Activated CD4-positive, alpha-beta T cell treated with anti-CD3 and anti-CD28 coated beads, Interleukin-2, amount 50 U/mL, for 4 hours (primary cell): ENCODE results near the gene LDLR.
A peak's percentile ranks its signal among the peaks of the same experiment; 100 is the strongest.
"Not testable (repeated sequence)": the region's sequence is repeated elsewhere in the genome, so short reads cannot be mapped to it uniquely, and the experiment has no call there.

Experiments
- DNase-seq, 2 experiments: peaks; one replicate each; pipeline ENCODE4 v3.0.0-alpha.2; 2020

The LDLR gene

DNA sequence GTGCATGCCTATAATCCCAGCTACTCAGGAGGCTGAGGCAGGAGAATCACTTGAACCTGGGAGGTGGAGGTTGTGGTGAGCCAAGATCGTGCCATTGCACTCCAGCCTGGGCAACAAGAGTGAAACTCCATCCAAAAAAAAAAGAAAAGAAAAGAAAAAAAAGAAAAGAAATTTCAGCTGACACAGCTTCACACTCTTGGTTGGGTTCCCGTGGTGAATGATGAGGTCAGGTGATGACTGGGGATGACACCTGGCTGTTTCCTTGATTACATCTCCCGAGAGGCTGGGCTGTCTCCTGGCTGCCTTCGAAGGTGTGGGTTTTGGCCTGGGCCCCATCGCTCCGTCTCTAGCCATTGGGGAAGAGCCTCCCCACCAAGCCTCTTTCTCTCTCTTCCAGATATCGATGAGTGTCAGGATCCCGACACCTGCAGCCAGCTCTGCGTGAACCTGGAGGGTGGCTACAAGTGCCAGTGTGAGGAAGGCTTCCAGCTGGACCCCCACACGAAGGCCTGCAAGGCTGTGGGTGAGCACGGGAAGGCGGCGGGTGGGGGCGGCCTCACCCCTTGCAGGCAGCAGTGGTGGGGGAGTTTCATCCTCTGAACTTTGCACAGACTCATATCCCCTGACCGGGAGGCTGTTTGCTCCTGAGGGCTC, 22.0 kb downstream of the LDLR start:
- DNase-seq: no peak

DNA sequence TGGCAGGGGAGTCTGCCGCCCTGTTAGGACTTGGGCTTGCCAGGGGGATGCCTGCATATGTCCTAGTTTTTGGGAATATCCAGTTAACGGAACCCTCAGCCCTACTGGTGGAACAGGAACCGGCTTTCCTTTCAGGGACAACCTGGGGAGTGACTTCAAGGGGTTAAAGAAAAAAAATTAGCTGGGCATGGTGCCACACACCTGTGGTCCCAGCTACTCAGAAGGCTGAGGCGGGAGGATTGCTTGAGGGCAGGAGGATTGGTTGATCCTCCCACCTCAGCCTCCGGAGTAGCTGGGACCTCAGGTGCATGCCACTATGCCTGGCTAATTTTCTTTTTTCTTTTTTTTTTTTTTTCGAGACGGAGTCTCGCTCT, 22.5 kb downstream of the LDLR start:
- no peak for DNase-seq

DNA sequence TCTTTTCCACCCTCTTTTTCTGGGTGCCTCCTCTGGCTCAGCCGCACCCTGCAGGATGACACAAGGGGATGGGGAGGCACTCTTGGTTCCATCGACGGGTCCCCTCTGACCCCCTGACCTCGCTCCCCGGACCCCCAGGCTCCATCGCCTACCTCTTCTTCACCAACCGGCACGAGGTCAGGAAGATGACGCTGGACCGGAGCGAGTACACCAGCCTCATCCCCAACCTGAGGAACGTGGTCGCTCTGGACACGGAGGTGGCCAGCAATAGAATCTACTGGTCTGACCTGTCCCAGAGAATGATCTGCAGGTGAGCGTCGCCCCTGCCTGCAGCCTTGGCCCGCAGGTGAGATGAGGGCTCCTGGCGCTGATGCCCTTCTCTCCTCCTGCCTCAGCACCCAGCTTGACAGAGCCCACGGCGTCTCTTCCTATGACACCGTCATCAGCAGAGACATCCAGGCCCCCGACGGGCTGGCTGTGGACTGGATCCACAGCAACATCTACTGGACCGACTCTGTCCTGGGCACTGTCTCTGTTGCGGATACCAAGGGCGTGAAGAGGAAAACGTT, 24.0 kb downstream of the LDLR start:
- no peak for DNase-seq

DNA sequence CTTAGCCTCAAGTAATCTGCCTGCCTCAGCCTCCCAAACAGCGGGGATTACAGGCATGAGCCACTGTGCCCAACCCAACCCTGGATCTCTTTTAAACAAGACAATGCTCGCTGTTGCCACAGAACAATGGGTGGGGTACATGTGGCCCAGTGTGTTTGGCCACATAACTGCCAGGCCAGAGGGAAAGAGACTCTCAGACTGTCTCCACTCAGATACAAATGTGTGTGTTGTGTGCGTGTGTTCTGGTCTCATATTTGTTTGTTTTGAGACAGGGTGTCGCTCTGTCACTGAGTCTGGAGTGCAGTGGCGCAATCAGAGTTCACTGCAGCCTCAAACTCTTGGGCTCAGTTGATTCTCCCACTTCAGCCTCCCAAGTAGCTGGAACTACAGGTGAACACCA, 25.8 kb downstream of the LDLR start:
- DNase-seq: no peak

DNA sequence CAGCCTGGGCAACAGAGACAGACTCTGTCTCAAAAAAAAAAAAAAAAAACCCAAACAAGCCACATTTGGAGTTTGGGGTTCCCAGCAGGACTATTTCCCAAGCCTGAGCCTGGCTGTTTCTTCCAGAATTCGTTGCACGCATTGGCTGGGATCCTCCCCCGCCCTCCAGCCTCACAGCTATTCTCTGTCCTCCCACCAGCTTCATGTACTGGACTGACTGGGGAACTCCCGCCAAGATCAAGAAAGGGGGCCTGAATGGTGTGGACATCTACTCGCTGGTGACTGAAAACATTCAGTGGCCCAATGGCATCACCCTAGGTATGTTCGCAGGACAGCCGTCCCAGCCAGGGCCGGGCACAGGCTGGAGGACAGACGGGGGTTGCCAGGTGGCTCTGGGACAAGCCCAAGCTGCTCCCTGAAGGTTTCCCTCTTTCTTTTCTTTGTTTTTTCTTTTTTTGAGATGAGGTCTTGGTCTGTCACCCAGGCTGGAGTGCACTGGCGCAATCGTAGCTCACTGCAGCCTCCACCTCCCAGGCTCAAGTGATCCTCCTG, 26.7 kb downstream of the LDLR start:
- DNase-seq: no peak

DNA sequence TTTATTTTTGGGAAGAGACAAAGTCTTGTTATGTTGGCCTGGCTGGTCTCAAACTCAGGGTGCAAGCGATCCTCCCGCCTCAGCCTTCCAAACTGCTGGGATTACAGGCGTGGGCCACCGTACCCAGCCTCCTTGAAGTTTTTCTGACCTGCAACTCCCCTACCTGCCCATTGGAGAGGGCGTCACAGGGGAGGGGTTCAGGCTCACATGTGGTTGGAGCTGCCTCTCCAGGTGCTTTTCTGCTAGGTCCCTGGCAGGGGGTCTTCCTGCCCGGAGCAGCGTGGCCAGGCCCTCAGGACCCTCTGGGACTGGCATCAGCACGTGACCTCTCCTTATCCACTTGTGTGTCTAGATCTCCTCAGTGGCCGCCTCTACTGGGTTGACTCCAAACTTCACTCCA, 27.2 kb downstream of the LDLR start:
- DNase-seq: no peak

DNA sequence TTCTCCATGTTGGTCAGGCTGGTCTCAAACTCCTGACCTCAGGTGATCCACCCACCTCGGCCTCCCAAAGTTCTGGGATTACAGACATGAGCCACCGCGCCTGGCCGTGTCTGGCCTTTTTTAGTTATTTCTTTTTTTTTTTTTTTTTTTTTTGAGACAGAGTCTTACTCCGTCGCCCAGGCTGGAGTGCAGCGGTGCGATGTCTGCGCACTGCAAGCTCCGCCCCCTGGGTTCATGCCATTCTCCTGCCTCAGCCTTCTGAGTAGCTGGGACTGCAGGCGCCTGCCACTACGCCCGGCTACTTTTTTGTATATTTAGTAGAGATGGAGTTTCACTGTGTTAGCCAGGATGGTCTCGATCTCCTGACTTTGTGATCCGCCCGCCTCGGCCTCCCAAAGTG, 32.7 kb downstream of the LDLR start:
- not testable (repeated sequence) for DNase-seq

DNA sequence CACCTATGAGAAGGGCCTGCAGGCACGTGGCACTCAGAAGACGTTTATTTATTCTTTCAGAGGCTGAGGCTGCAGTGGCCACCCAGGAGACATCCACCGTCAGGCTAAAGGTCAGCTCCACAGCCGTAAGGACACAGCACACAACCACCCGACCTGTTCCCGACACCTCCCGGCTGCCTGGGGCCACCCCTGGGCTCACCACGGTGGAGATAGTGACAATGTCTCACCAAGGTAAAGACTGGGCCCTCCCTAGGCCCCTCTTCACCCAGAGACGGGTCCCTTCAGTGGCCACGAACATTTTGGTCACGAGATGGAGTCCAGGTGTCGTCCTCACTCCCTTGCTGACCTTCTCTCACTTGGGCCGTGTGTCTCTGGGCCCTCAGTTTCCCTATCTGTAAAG, 33.9 kb downstream of the LDLR start:
- DNase-seq: no peak

DNA sequence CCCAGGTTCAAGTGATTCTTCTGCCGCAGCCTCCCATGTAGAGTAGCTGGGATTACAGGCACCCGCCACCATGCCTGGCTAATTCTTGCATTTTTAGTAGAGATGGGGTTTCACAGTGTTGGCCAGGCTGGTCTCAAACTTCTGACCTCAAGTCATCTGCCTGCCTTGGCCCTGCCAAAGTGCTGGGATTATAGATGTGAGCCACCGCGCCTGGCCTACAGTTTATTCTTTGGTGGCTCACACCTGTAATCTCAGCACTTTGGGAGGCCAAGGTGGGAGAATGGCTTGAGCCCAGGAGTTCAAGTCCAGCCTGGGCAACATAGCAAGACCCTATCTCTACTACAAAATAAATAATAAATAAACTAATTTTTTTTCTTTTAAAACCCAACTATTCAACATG, 34.9 kb downstream of the LDLR start:
- DNase-seq: not testable (repeated sequence)

DNA sequence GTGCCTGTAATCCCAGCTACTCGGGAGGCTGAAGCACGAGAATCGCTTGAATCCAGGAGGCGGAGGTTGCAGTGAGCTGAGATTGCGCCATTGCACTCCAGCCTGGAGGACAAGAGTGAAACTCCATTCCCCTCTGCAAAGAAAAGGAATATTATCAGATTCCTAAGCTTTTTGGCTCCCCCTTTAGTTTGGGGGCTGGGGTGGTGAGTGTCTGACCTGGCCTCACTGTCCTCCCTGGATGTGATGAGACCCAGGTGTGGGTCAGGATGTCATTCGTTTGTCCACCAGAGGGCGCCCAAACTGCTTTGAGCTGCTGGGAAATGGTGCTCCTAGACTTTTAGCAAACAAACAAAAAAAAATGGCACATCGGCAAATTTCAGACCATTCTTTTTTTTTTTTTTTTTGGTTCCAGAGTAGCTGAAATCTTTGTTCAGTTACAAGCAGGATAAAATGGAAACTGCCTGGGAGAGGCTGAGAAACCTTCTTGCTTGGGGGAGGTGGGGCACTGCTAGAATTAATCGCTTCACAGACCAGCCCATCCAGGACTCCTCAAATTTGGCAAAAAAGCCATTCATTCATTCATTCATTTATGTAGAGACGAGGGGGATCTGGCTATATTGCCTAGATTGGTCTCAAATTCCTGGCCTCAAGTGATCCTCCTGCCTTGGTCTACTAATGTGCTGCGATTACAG, 36.9 kb downstream of the LDLR start:
- DNase-seq: peak; percentile 73 to 74

DNA sequence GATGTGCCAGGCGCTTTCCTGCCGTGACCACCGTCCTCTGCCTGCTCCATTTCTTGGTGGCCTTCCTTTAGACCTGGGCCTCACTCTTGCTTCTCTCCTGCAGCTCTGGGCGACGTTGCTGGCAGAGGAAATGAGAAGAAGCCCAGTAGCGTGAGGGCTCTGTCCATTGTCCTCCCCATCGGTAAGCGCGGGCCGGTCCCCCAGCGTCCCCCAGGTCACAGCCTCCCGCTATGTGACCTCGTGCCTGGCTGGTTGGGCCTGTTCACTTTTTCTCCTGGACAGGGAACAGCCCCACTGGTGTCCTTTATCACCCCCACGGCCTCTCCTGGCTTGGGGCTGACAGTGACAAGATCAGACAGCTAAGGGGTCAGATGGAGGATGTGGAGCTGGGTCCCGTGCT, 38.6 kb downstream of the LDLR start:
- DNase-seq: no peak

DNA sequence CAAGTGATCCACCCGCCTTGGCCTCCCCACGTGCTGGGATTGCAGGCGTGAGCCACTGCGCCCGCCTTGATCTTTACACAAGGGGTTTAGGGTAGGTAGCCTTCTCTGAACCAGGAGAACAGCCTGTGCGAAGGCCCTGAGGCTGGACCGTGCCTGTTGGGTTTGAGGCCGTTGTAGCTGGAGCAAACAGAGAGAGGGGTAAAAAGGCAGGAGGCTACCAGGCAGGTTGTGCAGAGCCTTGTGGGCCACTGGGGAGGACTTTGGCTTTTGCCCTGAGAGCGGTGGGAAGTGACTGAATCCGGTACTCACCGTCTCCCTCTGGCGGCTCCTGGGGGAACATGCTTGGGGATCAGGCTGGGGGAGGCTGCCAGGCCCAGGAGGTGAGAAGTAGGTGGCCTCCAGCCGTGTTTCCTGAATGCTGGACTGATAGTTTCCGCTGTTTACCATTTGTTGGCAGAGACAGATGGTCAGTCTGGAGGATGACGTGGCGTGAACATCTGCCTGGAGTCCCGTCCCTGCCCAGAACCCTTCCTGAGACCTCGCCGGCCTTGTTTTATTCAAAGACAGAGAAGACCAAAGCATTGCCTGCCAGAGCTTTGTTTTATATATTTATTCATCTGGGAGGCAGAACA, 41.7 kb downstream of the LDLR start:
- DNase-seq: peak; percentile 68 to 72

DNA sequence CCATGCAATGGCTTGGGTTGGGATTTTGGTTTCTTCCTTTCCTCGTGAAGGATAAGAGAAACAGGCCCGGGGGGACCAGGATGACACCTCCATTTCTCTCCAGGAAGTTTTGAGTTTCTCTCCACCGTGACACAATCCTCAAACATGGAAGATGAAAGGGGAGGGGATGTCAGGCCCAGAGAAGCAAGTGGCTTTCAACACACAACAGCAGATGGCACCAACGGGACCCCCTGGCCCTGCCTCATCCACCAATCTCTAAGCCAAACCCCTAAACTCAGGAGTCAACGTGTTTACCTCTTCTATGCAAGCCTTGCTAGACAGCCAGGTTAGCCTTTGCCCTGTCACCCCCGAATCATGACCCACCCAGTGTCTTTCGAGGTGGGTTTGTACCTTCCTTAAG, 42.2 kb downstream of the LDLR start:
- DNase-seq: no peak

DNA sequence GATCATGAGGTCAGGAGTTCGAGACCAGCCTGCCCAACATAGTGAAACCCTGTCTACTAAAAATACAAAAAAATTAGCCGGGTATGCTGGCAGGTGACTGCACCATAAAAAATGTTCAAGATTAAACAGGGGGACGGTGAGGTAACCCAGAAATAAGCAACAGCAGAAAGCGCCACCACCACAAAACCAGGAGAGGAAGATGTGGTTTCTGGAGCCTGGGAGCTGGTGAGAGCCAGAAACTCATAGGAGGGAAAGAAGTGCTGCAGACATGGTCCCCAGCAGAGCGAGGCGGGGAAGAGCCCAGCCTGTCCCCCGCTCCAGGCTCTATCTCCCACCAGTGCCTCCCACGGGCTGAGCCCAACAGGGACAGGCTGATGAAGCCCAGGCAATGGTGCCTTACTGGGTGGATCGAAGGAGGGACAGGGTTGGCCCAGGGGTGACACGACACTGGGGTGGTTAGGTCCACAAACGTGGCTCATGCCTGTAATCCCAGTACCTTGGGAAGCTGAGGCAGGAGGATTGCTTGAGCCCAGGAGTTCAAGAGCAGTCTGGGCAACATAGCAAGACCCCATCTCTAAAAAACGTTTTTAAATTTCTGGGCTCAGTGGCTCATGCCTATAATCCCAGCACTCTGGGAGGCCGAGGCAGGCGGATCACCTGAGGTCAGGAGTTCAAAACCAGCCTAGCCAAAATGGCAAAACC, 47.3 kb downstream of the LDLR start:
- DNase-seq: no peak

DNA sequence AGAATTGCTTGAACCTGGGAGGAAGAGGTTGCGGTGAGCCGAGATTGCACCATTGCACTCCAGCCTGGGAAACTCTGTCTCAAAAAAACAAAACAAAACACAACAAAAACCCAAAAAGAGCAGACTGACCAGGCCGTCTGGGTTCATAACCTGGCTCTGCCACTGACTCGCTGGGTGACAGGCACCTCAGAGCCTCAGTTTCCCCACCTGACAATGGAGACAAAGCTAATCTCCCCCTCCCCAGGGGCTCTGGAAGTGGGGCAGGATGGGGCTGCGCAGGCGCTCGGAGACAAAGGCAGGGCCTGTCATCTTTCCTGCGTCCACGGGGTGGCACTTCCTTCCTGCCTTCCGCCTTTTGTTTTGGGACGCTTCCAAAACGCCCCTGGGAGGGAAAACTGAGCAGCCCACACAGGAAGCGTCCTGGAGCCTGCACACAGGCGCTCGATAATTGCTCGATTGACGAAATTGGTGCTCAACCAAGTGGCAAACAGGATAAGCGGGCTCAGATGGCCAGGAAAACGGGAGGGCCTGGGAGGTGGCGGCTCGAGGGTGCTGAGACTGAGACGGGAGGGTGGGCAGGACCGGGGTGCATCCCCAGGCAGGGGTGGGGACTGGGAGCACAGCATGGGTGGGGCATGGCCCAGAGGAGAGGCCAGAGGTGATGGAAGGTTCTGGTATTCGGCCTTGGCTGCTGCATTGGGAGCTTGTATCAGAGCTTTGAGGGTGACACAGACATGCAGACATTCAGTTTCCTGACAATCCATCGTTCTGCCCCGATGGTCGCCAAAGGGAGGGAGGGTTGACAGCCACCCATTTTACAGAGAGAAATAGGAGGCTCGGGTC, 48.5 kb downstream of the LDLR start:
- peak; percentile 21 to 22 for DNase-seq

DNA sequence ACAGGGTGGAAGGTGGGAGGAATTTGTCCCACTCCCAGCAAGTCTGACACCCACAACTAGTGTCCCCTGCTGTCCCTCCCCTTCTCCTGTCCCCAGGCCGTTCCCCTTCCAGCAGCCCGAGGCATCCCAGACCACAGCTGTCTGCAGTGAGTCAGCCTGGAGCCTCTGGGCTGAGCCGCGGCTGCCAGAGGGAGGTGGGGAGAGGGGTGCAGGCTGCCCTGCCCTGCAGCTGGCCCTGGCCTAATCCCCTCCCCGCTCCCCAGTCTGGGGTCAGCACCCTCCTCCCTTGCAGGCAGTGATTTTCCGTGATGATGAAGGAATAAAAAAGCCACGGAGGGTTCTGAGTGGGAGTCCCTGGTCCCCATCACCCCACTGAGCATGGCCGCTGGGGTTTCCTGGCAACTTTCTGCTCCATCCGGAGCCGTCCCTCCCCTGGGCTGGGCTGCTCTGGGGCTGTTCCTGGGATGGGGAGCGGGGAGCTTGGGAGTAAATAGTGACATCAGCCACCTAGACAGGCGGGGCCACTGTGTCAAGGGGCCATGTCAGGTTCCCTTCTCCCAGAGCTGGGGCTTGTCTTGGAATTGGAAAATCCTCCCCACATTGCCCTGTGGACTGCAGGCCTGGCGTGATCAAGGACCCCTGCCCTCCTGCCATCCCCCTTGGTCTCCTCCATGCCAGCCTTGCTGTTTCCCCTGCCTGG, 49.5 kb downstream of the LDLR start:
- no peak for DNase-seq

DNA sequence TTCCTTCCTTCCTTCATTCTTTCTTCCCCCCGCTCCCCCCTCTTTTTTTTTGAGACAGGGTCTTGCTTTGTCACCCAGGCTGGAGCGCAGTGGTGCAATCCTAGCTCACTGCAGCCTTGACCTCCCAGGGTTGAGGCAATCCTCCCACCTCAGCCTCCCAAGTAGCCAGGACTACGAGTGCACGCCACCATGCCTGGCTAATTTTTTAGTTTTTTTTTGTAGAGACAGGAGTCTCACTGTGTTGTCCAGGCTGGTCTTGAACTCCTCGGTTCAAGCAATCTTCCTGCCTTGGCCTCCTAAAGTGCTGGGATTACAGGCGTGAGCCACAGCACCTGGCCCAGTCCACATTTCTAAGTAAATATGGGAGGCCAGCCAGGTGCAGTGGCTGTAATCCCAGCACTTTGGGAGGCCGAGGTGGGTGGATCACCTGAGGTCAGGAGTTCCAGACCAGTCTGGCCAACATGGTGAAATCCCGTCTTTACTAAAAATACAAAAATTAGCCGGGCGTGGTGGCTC, 50.8 kb downstream of the LDLR start:
- not testable (repeated sequence) for DNase-seq

DNA sequence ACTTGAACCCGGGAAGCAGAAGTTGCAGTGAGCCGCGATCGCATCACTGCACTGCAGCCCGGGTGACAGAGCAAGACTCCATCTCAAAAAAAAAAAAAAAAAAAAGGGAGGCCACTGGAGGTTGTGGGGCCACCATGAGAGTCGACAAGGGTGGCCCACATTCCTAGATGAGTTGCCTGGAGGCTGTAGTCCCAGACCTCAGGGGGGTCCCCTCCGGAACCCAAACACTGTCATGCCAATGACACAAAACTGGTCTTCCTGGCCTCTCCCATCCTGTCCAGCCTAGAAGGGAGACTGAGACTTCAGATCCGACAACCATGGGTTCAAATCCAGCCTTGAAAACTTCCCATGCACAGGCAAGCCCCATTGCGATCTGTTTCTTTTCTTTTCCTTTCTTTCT, 51.6 kb downstream of the LDLR start:
- no peak for DNase-seq

DNA sequence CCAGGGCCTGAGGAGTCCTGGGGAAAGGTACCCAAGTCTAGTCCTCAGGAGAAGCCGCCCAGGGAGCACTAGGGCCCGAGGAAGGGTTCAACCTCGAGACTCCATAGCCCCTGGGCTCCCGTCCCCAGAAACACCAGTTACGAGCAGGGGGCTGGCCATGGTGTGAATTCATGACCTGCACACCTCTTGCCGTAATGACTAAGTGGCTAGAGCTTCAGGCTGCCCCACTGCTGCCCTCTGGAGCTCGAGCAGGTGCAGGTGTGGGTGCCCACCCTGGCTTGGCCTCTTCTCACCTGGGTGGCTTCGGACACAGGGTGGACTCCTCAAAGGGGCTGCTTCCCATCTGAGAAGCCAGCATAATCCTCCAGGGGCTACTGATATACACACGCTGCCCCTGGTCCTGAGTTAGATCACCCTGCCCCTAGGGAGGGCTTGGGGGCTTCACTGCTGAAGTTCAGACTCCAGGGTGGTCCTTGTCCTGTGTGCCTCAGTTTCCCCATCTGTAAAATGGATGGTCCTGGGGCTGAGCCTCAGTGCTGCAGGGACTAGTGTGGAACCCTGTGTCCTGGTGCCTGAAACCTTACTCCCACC, 52.8 kb downstream of the LDLR start:
- no peak for DNase-seq

DNA sequence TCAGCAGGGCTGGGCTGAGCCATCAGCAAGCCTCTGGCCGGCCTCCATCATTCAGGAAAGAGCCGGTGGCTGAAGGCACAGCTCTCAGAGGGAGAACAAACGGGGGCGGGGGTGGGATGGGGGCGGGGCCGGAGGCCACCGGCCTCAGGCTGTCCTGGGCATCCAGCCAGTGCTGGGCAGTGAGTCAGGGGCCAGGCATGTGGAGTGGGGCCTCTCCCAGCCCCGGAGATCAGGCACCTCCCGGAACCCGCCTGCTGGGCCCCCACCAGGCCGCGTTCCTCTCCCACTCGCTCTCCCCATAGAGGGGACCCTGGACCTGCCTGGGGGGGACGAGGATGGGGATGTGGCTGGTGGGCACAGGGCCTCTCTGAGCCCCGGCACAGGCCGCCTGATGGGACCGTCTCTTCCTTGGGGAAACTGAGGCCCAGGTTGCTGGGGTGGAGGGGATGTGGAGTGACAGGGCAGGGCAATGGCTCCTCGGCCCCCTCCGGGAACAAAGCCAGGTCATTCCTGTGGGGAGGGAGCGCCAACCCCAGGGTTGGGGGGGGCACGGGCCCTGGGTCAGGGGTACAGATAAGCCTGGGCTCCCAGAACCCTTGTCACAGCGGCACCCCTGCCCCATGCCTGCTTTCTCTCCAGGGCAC, 53.4 kb downstream of the LDLR start:
- no peak for DNase-seq
